ENCODE results near the gene RNF157. TPM values are rescaled to one million over a fixed set of nuclear protein-coding genes. Genes with fewer than 3 reads are reported as not detected.
A peak's percentile ranks its signal among the peaks of the same experiment; 100 is the strongest.

Gene RNF157
- total and polyA plus RNA-seq, 9 of the 15 experiments (the other 6 are each of a cell fraction or from before 2014, with no cell fraction given) = 8.1 to 31.7 (median 20.8) TPM

GRCh38 chr17:76268015-76268749 is 27.9 kb upstream of the RNF157 start (continued):
- TF ChIP-seq, protein P1, sequence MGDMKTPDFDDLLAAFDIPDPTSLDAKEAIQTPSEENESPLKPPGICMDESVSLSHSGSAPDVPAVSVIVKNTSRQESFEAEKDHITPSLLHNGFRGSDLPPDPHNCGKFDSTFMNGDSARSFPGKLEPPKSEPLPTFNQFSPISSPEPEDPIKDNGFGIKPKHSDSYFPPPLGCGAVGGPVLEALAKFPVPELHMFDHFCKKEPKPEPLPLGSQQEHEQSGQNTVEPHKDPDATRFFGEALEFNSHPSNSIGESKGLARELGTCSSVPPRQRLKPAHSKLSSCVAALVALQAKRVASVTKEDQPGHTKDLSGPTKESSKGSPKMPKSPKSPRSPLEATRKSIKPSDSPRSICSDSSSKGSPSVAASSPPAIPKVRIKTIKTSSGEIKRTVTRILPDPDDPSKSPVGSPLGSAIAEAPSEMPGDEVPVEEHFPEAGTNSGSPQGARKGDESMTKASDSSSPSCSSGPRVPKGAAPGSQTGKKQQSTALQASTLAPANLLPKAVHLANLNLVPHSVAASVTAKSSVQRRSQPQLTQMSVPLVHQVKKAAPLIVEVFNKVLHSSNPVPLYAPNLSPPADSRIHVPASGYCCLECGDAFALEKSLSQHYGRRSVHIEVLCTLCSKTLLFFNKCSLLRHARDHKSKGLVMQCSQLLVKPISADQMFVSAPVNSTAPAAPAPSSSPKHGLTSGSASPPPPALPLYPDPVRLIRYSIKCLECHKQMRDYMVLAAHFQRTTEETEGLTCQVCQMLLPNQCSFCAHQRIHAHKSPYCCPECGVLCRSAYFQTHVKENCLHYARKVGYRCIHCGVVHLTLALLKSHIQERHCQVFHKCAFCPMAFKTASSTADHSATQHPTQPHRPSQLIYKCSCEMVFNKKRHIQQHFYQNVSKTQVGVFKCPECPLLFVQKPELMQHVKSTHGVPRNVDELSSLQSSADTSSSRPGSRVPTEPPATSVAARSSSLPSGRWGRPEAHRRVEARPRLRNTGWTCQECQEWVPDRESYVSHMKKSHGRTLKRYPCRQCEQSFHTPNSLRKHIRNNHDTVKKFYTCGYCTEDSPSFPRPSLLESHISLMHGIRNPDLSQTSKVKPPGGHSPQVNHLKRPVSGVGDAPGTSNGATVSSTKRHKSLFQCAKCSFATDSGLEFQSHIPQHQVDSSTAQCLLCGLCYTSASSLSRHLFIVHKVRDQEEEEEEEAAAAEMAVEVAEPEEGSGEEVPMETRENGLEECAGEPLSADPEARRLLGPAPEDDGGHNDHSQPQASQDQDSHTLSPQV (IDR thresholded peaks at IDR 0.05) = peak; percentile 84
- TF ChIP-seq ZNF583 (CRISPR knock-in tag; IDR thresholded peaks at IDR 0.05) (no peak), SMARCB1 (IDR thresholded peaks at IDR 0.05; ENCODE audit: insufficient read length, low read depth) (no peak), ZNF695 (CRISPR knock-in tag; IDR thresholded peaks at IDR 0.05) (no peak), NFXL1 (CRISPR knock-in tag; IDR thresholded peaks at IDR 0.05) (peak; percentile 20; the same call in 1 of the 2 replicates), PTRF (tag; IDR thresholded peaks at IDR 0.05) (no peak), JUN (IDR thresholded peaks at IDR 0.05; ENCODE audit: borderline replicate concordance, low read depth, low read length) (peak; percentile 42; the same call in 1 of the 2 replicates), JUN (CRISPR knock-in tag; IDR thresholded peaks at IDR 0.05; ENCODE audit: borderline replicate concordance) (no peak), DACH1 (IDR thresholded peaks at IDR 0.05; ENCODE audit: partially characterized antibody) (peak; percentile 33), ZNF354B (CRISPR knock-in tag; IDR thresholded peaks at IDR 0.05) (no peak), ZNF445 (CRISPR knock-in tag; IDR thresholded peaks at IDR 0.05; ENCODE audit: low read depth) (no peak), NCOA1 (IDR thresholded peaks at IDR 0.05; ENCODE audit: low read depth) (no peak), HNRNPLL (IDR thresholded peaks at IDR 0.05; ENCODE audit: low read depth, low read length, poor library complexity, severe bottlenecking) (no peak), ZNF584 (CRISPR knock-in tag; IDR thresholded peaks at IDR 0.05; ENCODE audit: low read depth) (peak; percentile 52; the same call in 1 of the 2 replicates), CHD1 (IDR thresholded peaks at IDR 0.05; ENCODE audit: low read length) (peak; percentile 18), SRSF3 (IDR thresholded peaks at IDR 0.05; ENCODE audit: insufficient read depth, low read length) (no peak), NR3C1 (CRISPR knock-in tag; IDR thresholded peaks at IDR 0.05) (no peak), TBP (optimal IDR thresholded peaks at IDR 0.05; ENCODE audit: low read depth, low read length) (no peak)
- TF ChIP-seq, protein P2, sequence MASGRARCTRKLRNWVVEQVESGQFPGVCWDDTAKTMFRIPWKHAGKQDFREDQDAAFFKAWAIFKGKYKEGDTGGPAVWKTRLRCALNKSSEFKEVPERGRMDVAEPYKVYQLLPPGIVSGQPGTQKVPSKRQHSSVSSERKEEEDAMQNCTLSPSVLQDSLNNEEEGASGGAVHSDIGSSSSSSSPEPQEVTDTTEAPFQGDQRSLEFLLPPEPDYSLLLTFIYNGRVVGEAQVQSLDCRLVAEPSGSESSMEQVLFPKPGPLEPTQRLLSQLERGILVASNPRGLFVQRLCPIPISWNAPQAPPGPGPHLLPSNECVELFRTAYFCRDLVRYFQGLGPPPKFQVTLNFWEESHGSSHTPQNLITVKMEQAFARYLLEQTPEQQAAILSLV (tag; IDR thresholded peaks at IDR 0.05) = no peak
- TF ChIP-seq, protein P3, sequence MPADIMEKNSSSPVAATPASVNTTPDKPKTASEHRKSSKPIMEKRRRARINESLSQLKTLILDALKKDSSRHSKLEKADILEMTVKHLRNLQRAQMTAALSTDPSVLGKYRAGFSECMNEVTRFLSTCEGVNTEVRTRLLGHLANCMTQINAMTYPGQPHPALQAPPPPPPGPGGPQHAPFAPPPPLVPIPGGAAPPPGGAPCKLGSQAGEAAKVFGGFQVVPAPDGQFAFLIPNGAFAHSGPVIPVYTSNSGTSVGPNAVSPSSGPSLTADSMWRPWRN (IDR thresholded peaks at IDR 0.05; ENCODE audit: low read depth) = no peak
- TF ChIP-seq, protein P4, sequence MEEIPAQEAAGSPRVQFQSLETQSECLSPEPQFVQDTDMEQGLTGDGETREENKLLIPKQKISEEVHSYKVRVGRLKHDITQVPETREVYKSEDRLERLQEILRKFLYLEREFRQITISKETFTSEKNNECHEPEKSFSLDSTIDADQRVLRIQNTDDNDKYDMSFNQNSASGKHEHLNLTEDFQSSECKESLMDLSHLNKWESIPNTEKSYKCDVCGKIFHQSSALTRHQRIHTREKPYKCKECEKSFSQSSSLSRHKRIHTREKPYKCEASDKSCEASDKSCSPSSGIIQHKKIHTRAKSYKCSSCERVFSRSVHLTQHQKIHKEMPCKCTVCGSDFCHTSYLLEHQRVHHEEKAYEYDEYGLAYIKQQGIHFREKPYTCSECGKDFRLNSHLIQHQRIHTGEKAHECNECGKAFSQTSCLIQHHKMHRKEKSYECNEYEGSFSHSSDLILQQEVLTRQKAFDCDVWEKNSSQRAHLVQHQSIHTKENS (CRISPR knock-in tag; IDR thresholded peaks at IDR 0.05) = no peak
